ENCODE data around the gene CACNA1I. TPM values are rescaled to one million over a fixed set of nuclear protein-coding genes. Genes with fewer than 3 reads are reported as not detected.

The CACNA1I gene
- total and polyA plus RNA-seq, 2 experiments from 2014 or later = 0.04 to 0.24 TPM

- Histone ChIP-seq H3K4me1 (ENCODE audit: low read depth) (no peaks in the 10 kb centered on the region), H3K27me3 (no peaks in the 10 kb centered on the region), H3K27ac (no peak overlapping the region), H3K4me3 (no peak overlapping the region), H3K9me3 (ENCODE audit: low read depth) (no peaks in the 10 kb centered on the region), H3K36me3 (no peaks in the 10 kb centered on the region)
- no peak for TF ChIP-seq CTCF (IDR thresholded peaks at IDR 0.05; ENCODE audit: low read depth, low read length)
- no peak for DNase-seq (ENCODE audit: low read depth in 1 of 2, low spot score in 1 of 2)
Observed at GRCh38 chr22:39712751-39713525, 142.4 kb downstream of the CACNA1I start.

- no peaks in the 10 kb centered on the region for H3K36me3 ChIP-seq
- H3K9me3 ChIP-seq (ENCODE audit: low read depth) = no peaks in the 10 kb centered on the region
- TF ChIP-seq CTCF (IDR thresholded peaks at IDR 0.05; ENCODE audit: low read depth, low read length) = no peak
- no peaks in the 10 kb centered on the region for H3K27me3 ChIP-seq
- H3K27ac ChIP-seq = no peak overlapping the region
- no peak overlapping the region for H3K4me3 ChIP-seq
- DNase-seq (ENCODE audit: low read depth in 1 of 2, low spot score in 1 of 2) = no peak
- no peaks in the 10 kb centered on the region for H3K4me1 ChIP-seq (ENCODE audit: low read depth)
Observed at GRCh38 chr22:39713799-39714290, 143.3 kb downstream of the CACNA1I start.

GRCh38 chr22:39714321-39714720 lies 143.8 kb downstream of the CACNA1I start:
- Histone ChIP-seq H3K36me3 (no peaks in the 10 kb centered on the region), H3K4me3 (no peak overlapping the region), H3K9me3 (ENCODE audit: low read depth) (no peaks in the 10 kb centered on the region), H3K4me1 (ENCODE audit: low read depth) (no peaks in the 10 kb centered on the region), H3K27me3 (no peaks in the 10 kb centered on the region), H3K27ac (no peak overlapping the region)
- no peak for DNase-seq (ENCODE audit: low read depth in 1 of 2, low spot score in 1 of 2)
- no peak for TF ChIP-seq CTCF (IDR thresholded peaks at IDR 0.05; ENCODE audit: low read depth, low read length)

- H3K4me1 ChIP-seq (ENCODE audit: low read depth) = peaks cover 8% of the 10 kb centered on the region
- H3K4me3 ChIP-seq = no peak overlapping the region
- H3K36me3 ChIP-seq = no peaks in the 10 kb centered on the region
- TF ChIP-seq CTCF (IDR thresholded peaks at IDR 0.05; ENCODE audit: low read depth, low read length) = no peak
- H3K27ac ChIP-seq = no peak overlapping the region
- H3K9me3 ChIP-seq (ENCODE audit: low read depth) = no peaks in the 10 kb centered on the region
- no peak for DNase-seq (ENCODE audit: low read depth in 1 of 2, low spot score in 1 of 2)
- no peaks in the 10 kb centered on the region for H3K27me3 ChIP-seq
Observed at GRCh38 chr22:39715778-39716495, 145.4 kb downstream of the CACNA1I start.

- no peak for DNase-seq (ENCODE audit: low read depth in 1 of 2, low spot score in 1 of 2)
- Histone ChIP-seq H3K27me3 (no peaks in the 10 kb centered on the region), H3K4me1 (ENCODE audit: low read depth) (peaks cover 8% of the 10 kb centered on the region), H3K36me3 (no peaks in the 10 kb centered on the region), H3K4me3 (no peak overlapping the region), H3K9me3 (ENCODE audit: low read depth) (no peaks in the 10 kb centered on the region), H3K27ac (no peak overlapping the region)
- TF ChIP-seq CTCF (IDR thresholded peaks at IDR 0.05; ENCODE audit: low read depth, low read length) = no peak
Observed at GRCh38 chr22:39716534-39716933, 146.0 kb downstream of the CACNA1I start.

All from cardiac muscle cell (in vitro differentiated cells and primary cell).